IPS-11a (cell line): Measurements from ENCODE around the gene NLRP3.
"Not testable (repeated sequence)": the region's sequence is repeated elsewhere in the genome, so short reads cannot be mapped to it uniquely, and the experiment has no call there.

ENCODE experiments used
- H3K4me3 ChIP-seq: one replicate; pipeline ENCODE4 v1.5.1; 2013; ENCODE audit warnings: low read depth, low read length, control low read depth

The NLRP3 gene

GRCh38 chr1:247390116-247390791 is 25.7 kb upstream of the NLRP3 start:
- no peak overlapping the region for H3K4me3 ChIP-seq

GRCh38 chr1:247390996-247391395 is 25.0 kb upstream of the NLRP3 start:
- H3K4me3 ChIP-seq = no peak overlapping the region

GRCh38 chr1:247392088-247392487 is 23.9 kb upstream of the NLRP3 start:
- H3K4me3 ChIP-seq = no peak overlapping the region

GRCh38 chr1:247395075-247395474 is 20.9 kb upstream of the NLRP3 start:
- not testable (repeated sequence) for H3K4me3 ChIP-seq

- H3K4me3 ChIP-seq = no peak overlapping the region
Observed at GRCh38 chr1:247400685-247401084, 15.3 kb upstream of the NLRP3 start.

GRCh38 chr1:247401310-247402119 is 14.5 kb upstream of the NLRP3 start:
- no peak overlapping the region for H3K4me3 ChIP-seq

GRCh38 chr1:247402120-247402675 is 13.8 kb upstream of the NLRP3 start:
- no peak overlapping the region for H3K4me3 ChIP-seq

- H3K4me3 ChIP-seq = no peak overlapping the region
Observed at GRCh38 chr1:247406014-247406656, 9.8 kb upstream of the NLRP3 start.

GRCh38 chr1:247407180-247407616 is 8.8 kb upstream of the NLRP3 start:
- H3K4me3 ChIP-seq = no peak overlapping the region

GRCh38 chr1:247408100-247408499 is 7.9 kb upstream of the NLRP3 start:
- H3K4me3 ChIP-seq = no peak overlapping the region

- H3K4me3 ChIP-seq = no peak overlapping the region
Observed at GRCh38 chr1:247409869-247410544, 6.0 kb upstream of the NLRP3 start.

- H3K4me3 ChIP-seq = no peak overlapping the region
Observed at GRCh38 chr1:247411621-247412327, 4.2 kb upstream of the NLRP3 start.

- H3K4me3 ChIP-seq = no peak overlapping the region
Observed at GRCh38 chr1:247417831-247418230, 1.9 kb downstream of the NLRP3 start.

GRCh38 chr1:247419336-247419735 is 3.4 kb downstream of the NLRP3 start:
- H3K4me3 ChIP-seq = no peak overlapping the region

- no peak overlapping the region for H3K4me3 ChIP-seq
Observed at GRCh38 chr1:247421074-247421473, 5.1 kb downstream of the NLRP3 start.

- no peak overlapping the region for H3K4me3 ChIP-seq
Observed at GRCh38 chr1:247429496-247429895, 13.5 kb downstream of the NLRP3 start.

GRCh38 chr1:247430434-247430833 is 14.5 kb downstream of the NLRP3 start:
- H3K4me3 ChIP-seq = no peak overlapping the region

GRCh38 chr1:247431643-247432042 is 15.7 kb downstream of the NLRP3 start:
- no peak overlapping the region for H3K4me3 ChIP-seq

GRCh38 chr1:247434005-247434404 is 18.0 kb downstream of the NLRP3 start:
- no peak overlapping the region for H3K4me3 ChIP-seq

GRCh38 chr1:247435030-247435758 is 19.2 kb downstream of the NLRP3 start:
- H3K4me3 ChIP-seq = no peak overlapping the region
